Tibial artery (tissue), 4 donors: ENCODE measurements around the gene ACSS1.
"Not testable (repeated sequence)": the region's sequence is repeated elsewhere in the genome, so short reads cannot be mapped to it uniquely, and the experiment has no call there.

Experiments
- DNase-seq, 2 donors: peaks; one replicate each; pipeline ENCODE4 v3.0.0-alpha.2; 2019
- H3K27ac ChIP-seq, 2 donors: fragments of 200-600 bp; sonication (generic) in 1 of 2; 1 replicate in 1 of 2; 2 replicates in 1 of 2; pipeline ENCODE4 v1.5.1; 2018 to 2019; ENCODE audit warnings: mild to moderate bottlenecking in 1 of 2
- H3K27me3 ChIP-seq, 2 donors: fragments of 200-600 bp; sonication (generic) in 1 of 2; one replicate each; pipeline versions ENCODE4 v1.5.1 to v1.6.0; 2016 to 2019
- H3K36me3 ChIP-seq, 3 donors: fragments of 200-600 bp; sonication (generic) in 2 of 3; one replicate each; pipeline ENCODE4 v1.5.1; 2016 to 2019; ENCODE audit warnings: mild to moderate bottlenecking in 2 of 3
- H3K4me1 ChIP-seq, 4 donors: fragments of 200-600 bp; sonication (generic) in 2 of 4; 1 replicate in 3 of 4; 2 replicates in 1 of 4; pipeline ENCODE4 v1.5.1; 2016 to 2019
- H3K4me3 ChIP-seq, 2 donors: fragments of 200-600 bp; sonication (generic) in 1 of 2; 1 replicate in 1 of 2; 2 replicates in 1 of 2; pipeline ENCODE4 v1.5.1; 2018 to 2019; ENCODE audit warnings: mild to moderate bottlenecking in 2 of 2
- H3K9me3 ChIP-seq, 3 donors: fragments of 200-600 bp; sonication (generic) in 1 of 3; one replicate each; pipeline ENCODE4 v1.5.1; 2016 to 2019
- CTCF ChIP-seq, 2 experiments: fragments of 200-600 bp in 1 of 2; fragments of 450-650 bp in 1 of 2; IDR thresholded peaks; one replicate each; pipeline ENCODE4 v1.5.1; 2017 to 2019; ENCODE audit warnings: antibody characterized with exemption in 2 of 2, mild to moderate bottlenecking in 1 of 2, moderate library complexity in 1 of 2
- intact Hi-C: fragments of 100-400 bp; cut with DNase I; formaldehyde crosslinking; loops from one replicate; pipeline ENCODE4 v1.15.0; 2023; ENCODE audit warnings: low total_unique reads

The ACSS1 gene

GRCh38 chr20:25005661-25006060, 52.3 kb downstream of the ACSS1 start:
- H3K36me3 ChIP-seq: peaks cover 51 to 56% (median 56%) of the 10 kb centered on the region in 3 donors
- intact Hi-C loops: no loop called here
- no peaks in the 10 kb centered on the region for H3K27me3 ChIP-seq
- no peaks in the 10 kb centered on the region for H3K9me3 ChIP-seq
- no peak overlapping the region for H3K4me3 ChIP-seq
- H3K27ac ChIP-seq: no peak overlapping the region
- peaks cover 0 to 4% (median 2%) of the 10 kb centered on the region in 4 donors for H3K4me1 ChIP-seq
- DNase-seq: peak in 1 of 2 donors; percentile 51
- TF ChIP-seq CTCF (IDR thresholded peaks at IDR 0.05): no peak

GRCh38 chr20:25005220-25005619, 52.7 kb downstream of the ACSS1 start:
- Histone ChIP-seq H3K27ac (no peak overlapping the region), H3K36me3 (peaks cover 47 to 52% (median 51%) of the 10 kb centered on the region in 3 donors), H3K4me3 (no peak overlapping the region), H3K27me3 (no peaks in the 10 kb centered on the region), H3K9me3 (no peaks in the 10 kb centered on the region), H3K4me1 (peaks cover 0 to 8% (median 4%) of the 10 kb centered on the region in 4 donors)
- peak in 1 of 2 donors; percentile 39 for DNase-seq
- TF ChIP-seq CTCF (IDR thresholded peaks at IDR 0.05): no peak
- intact Hi-C loops: no loop called here

- intact Hi-C loops: no loop called here
These were observed 54.9 kb downstream of the ACSS1 start for GRCh38 chr20:25003002-25003401.

GRCh38 chr20:25001323-25001722, 56.6 kb downstream of the ACSS1 start:
- H3K36me3 ChIP-seq: peaks cover 8 to 15% (median 13%) of the 10 kb centered on the region in 3 donors
- H3K27ac ChIP-seq, intact Hi-C loops, DNase-seq, H3K4me3 ChIP-seq, H3K27me3 ChIP-seq, H3K9me3 ChIP-seq: not testable (repeated sequence)
- H3K4me1 ChIP-seq: peaks cover 0 to 11% (median 5%) of the 10 kb centered on the region in 4 donors

More at GRCh38 chr20:25003002-25003401, 54.9 kb downstream of the ACSS1 start:
- H3K27ac ChIP-seq: no peak overlapping the region
- H3K4me3 ChIP-seq: no peak overlapping the region
- H3K27me3 ChIP-seq: no peaks in the 10 kb centered on the region
- peaks cover 24 to 30% (median 30%) of the 10 kb centered on the region in 3 donors for H3K36me3 ChIP-seq
- H3K4me1 ChIP-seq: peaks cover 0 to 11% (median 5%) of the 10 kb centered on the region in 4 donors
- TF ChIP-seq CTCF (IDR thresholded peaks at IDR 0.05): no peak
- no peak for DNase-seq
- H3K9me3 ChIP-seq: no peaks in the 10 kb centered on the region

- peaks cover 0 to 8% (median 3%) of the 10 kb centered on the region in 3 donors for H3K36me3 ChIP-seq
- no peaks in the 10 kb centered on the region for H3K9me3 ChIP-seq
- no peak overlapping the region for H3K27ac ChIP-seq
- H3K27me3 ChIP-seq: no peaks in the 10 kb centered on the region
- TF ChIP-seq CTCF (IDR thresholded peaks at IDR 0.05): peak in 1 of 2 experiments; percentile 5
- peaks cover 0 to 12% (median 6%) of the 10 kb centered on the region in 4 donors for H3K4me1 ChIP-seq
- DNase-seq: peak; percentile 74 to 83
- intact Hi-C loops: no loop called here
- H3K4me3 ChIP-seq: no peak overlapping the region
These were observed 57.6 kb downstream of the ACSS1 start for GRCh38 chr20:25000268-25000801.

- no peaks in the 10 kb centered on the region for H3K27me3 ChIP-seq
- peaks cover 0 to 4% (median 0%) of the 10 kb centered on the region in 3 donors for H3K36me3 ChIP-seq
- no peak overlapping the region for H3K4me3 ChIP-seq
- intact Hi-C loops: loop anchor here (5.0 to 10.0 kb wide), 3 partner anchors 178 to 393 kb away; partner anchors contain the start of gene ABHD12
- TF ChIP-seq CTCF (IDR thresholded peaks at IDR 0.05): no peak
- DNase-seq: peak in 1 of 2 donors; percentile 57
- no peak overlapping the region for H3K27ac ChIP-seq
- H3K4me1 ChIP-seq: peaks cover 0 to 20% (median 12%) of the 10 kb centered on the region in 4 donors
- H3K9me3 ChIP-seq: no peaks in the 10 kb centered on the region
These were observed 58.4 kb downstream of the ACSS1 start for GRCh38 chr20:24999568-24999967.
